H9 (cell line): ENCODE data around the gene CYB5R3. TPM values are rescaled to one million over a fixed set of nuclear protein-coding genes. Genes with fewer than 3 reads are reported as not detected.

ENCODE experiments used
- DNase-seq: peaks from one replicate; pipeline ENCODE4 v3.0.0-alpha.2; 2017
- H2AFZ ChIP-seq: one replicate; pipeline ENCODE4 v1.6.1; 2013; ENCODE audit warnings: mild to moderate bottlenecking, low read length, control low read depth, moderate library complexity
- H2AK5ac ChIP-seq: 2 replicates; pipeline ENCODE4 v1.6.1; 2013; ENCODE audit warnings: low read length, control low read depth, mixed read lengths; ENCODE audit not compliant: insufficient read length
- H2BK120ac ChIP-seq: one replicate; pipeline ENCODE4 v1.6.1; 2013; ENCODE audit warnings: low read depth, mild to moderate bottlenecking, low read length, control low read depth, inconsistent platforms; ENCODE audit not compliant: poor library complexity, severe bottlenecking
- H2BK12ac ChIP-seq: 2 replicates; pipeline ENCODE4 v1.6.1; 2013; ENCODE audit warnings: low read length, control low read depth, mixed read lengths, low read depth; ENCODE audit not compliant: insufficient read length
- H2BK15ac ChIP-seq: 2 replicates; pipeline ENCODE4 v1.6.1; 2013; ENCODE audit warnings: low read depth, low read length, control low read depth
- H2BK20ac ChIP-seq: one replicate; pipeline ENCODE4 v1.6.1; 2013; ENCODE audit warnings: low read depth, mild to moderate bottlenecking, low read length, control low read depth, inconsistent platforms; ENCODE audit not compliant: poor library complexity, severe bottlenecking
- H2BK5ac ChIP-seq: 2 replicates; pipeline ENCODE4 v1.6.1; 2013; ENCODE audit warnings: low read length, control low read depth, mixed read lengths; ENCODE audit not compliant: insufficient read length
- H3K14ac ChIP-seq: 2 replicates; pipeline ENCODE4 v1.6.1; 2013; ENCODE audit warnings: low read length, control low read depth; ENCODE audit not compliant: insufficient read depth
- H3K18ac ChIP-seq: 2 replicates; pipeline ENCODE4 v1.6.1; 2013; ENCODE audit warnings: low read depth, mild to moderate bottlenecking, mixed read lengths, low read length, control low read depth; ENCODE audit not compliant: insufficient read length
- H3K23ac ChIP-seq: 2 replicates; pipeline ENCODE4 v1.6.1; 2013; ENCODE audit warnings: low read length, control low read depth, mixed read lengths, low read depth; ENCODE audit not compliant: insufficient read length
- H3K23me2 ChIP-seq: 2 replicates; pipeline ENCODE4 v1.6.1; 2013; ENCODE audit warnings: low read depth, mild to moderate bottlenecking, mixed read lengths, low read length, control low read depth; ENCODE audit not compliant: insufficient read length, poor library complexity, severe bottlenecking
- H3K27ac ChIP-seq: 2 replicates; pipeline ENCODE4 v1.5.1; 2013; ENCODE audit warnings: low read length, control low read depth, mixed read lengths, low read depth; ENCODE audit not compliant: insufficient read length
- H3K27me3 ChIP-seq: 2 replicates; pipeline ENCODE4 v1.6.1; 2013; ENCODE audit warnings: low read length, control low read depth, inconsistent platforms; ENCODE audit not compliant: insufficient read depth
- H3K4ac ChIP-seq: 2 replicates; pipeline ENCODE4 v1.6.1; 2013; ENCODE audit warnings: low read depth, mild to moderate bottlenecking, control low read depth, inconsistent platforms, low read length, moderate library complexity
- H3K4me1 ChIP-seq: 2 replicates; pipeline ENCODE4 v1.6.1; 2013; ENCODE audit warnings: low read length, control low read depth, inconsistent platforms; ENCODE audit not compliant: insufficient read depth
- H3K4me2 ChIP-seq: 2 replicates; pipeline ENCODE4 v1.6.1; 2013; ENCODE audit warnings: low read length, control low read depth, mixed read lengths; ENCODE audit not compliant: insufficient read length, insufficient read depth
- H3K56ac ChIP-seq: 2 replicates; pipeline ENCODE4 v1.6.1; 2013; ENCODE audit warnings: low read depth, mild to moderate bottlenecking, mixed read lengths, low read length, control low read depth; ENCODE audit not compliant: insufficient read length
- H3K79me1 ChIP-seq: 2 replicates; pipeline ENCODE4 v1.6.1; 2013; ENCODE audit warnings: low read depth, mild to moderate bottlenecking, moderate library complexity, low read length, control low read depth, inconsistent platforms; ENCODE audit not compliant: insufficient read depth, poor library complexity, severe bottlenecking
- H3K79me2 ChIP-seq: 2 replicates; pipeline ENCODE4 v1.6.1; 2013; ENCODE audit warnings: low read length, control low read depth, inconsistent platforms; ENCODE audit not compliant: insufficient read depth
- H3K9ac ChIP-seq: 2 replicates; pipeline ENCODE4 v1.6.1; 2013; ENCODE audit warnings: low read length, control low read depth, mixed read lengths; ENCODE audit not compliant: insufficient read length; ENCODE audit errors: extremely low read depth
- H3K9me3 ChIP-seq: one replicate; pipeline ENCODE4 v1.6.1; 2013; ENCODE audit warnings: low read depth, low read length, inconsistent platforms; ENCODE audit not compliant: control insufficient read depth
- H3T11ph ChIP-seq: one replicate; pipeline ENCODE4 v1.6.1; 2013; ENCODE audit warnings: mild to moderate bottlenecking, low read length, control low read depth, inconsistent platforms
- H4K20me1 ChIP-seq: one replicate; pipeline ENCODE4 v1.6.1; 2013; ENCODE audit not compliant: control insufficient read depth, insufficient read length, insufficient read depth
- H4K5ac ChIP-seq: 2 replicates; pipeline ENCODE4 v1.6.1; 2013; ENCODE audit warnings: low read depth, mild to moderate bottlenecking, mixed read lengths, low read length, control low read depth; ENCODE audit not compliant: insufficient read length
- H4K8ac ChIP-seq: replicated peaks from 2 replicates; pipeline ENCODE4 v1.6.1; 2013; ENCODE audit warnings: low read length, control low read depth, mixed read lengths, low read depth; ENCODE audit not compliant: insufficient read length
- H4K91ac ChIP-seq: 2 replicates; pipeline ENCODE4 v1.6.1; 2013; ENCODE audit warnings: low read depth, mild to moderate bottlenecking, moderate library complexity, mixed read lengths, low read length, control low read depth; ENCODE audit not compliant: insufficient read length
- H3K27ac Mint-ChIP-seq, 3 experiments: 2 replicates in 2 of 3; 3 replicates in 1 of 3; pipeline ENCODE4 v1.8.0; 2020 to 2021; ENCODE audit warnings: mixed read lengths in 3 of 3, mild to moderate bottlenecking in 1 of 3, moderate library complexity in 1 of 3
- H3K27me3 Mint-ChIP-seq: 2 replicates; pipeline ENCODE4 v1.8.0; 2021; ENCODE audit warnings: low read depth, mild to moderate bottlenecking, moderate library complexity, mixed read lengths
- H3K36me3 Mint-ChIP-seq, 3 experiments: 2 replicates in 2 of 3; 3 replicates in 1 of 3; pipeline ENCODE4 v1.8.0; 2020 to 2021; ENCODE audit warnings: low read depth in 3 of 3, mixed read lengths in 3 of 3; ENCODE audit not compliant: insufficient read depth in 1 of 3
- H3K4me1 Mint-ChIP-seq, 2 experiments: 2 replicates each; pipeline ENCODE4 v1.8.0; 2020; ENCODE audit warnings: mixed read lengths in 2 of 2
- H3K4me3 Mint-ChIP-seq, 2 experiments: 2 replicates in 1 of 2; 3 replicates in 1 of 2; pipeline ENCODE4 v1.8.0; 2020 to 2021; ENCODE audit warnings: mild to moderate bottlenecking in 2 of 2, mixed read lengths in 2 of 2, moderate library complexity in 1 of 2
- H3K9me3 Mint-ChIP-seq, 2 experiments: 2 replicates in 1 of 2; 3 replicates in 1 of 2; pipeline ENCODE4 v1.8.0; 2020; ENCODE audit warnings: mild to moderate bottlenecking in 2 of 2, mixed read lengths in 2 of 2, moderate library complexity in 1 of 2
- CTCF ChIP-seq: fragments of 200-600 bp; sonication (generic); conservative IDR thresholded peaks from 3 replicates; pipeline ENCODE4 v1.8.0; 2021; ENCODE audit warnings: antibody characterized with exemption, mild to moderate bottlenecking
- WGBS: extraction: QIAGEN DNeasy Blood & Tissue Kit; methylation state at CpG from one replicate; pipeline ENCODE4 v1.1.7; 2013; ENCODE audit warnings: missing lambda C conversion rate, low lambda C conversion rate, mixed read lengths; ENCODE audit not compliant: insufficient read length; ENCODE audit errors: extremely low coverage; 5-methylcytosine and 5-hydroxymethylcytosine counted together
- total RNA-seq: library from RNA; stranded (reverse); gene quantifications from 2 replicates; pipeline ENCODE4 v1.2.1, GENCODE V29; 2021

CYB5R3 gene
- total RNA-seq, 1 experiment from 2014 or later = 97.4 TPM

GRCh38 chr22:42623301-42623751 lies 25.9 kb downstream of the CYB5R3 start:
- no peak for DNase-seq
- Histone ChIP-seq H3K27ac (no peak overlapping the region), H2AFZ (no peak overlapping the region), H3K4ac (no peak overlapping the region), H3K56ac (no peak overlapping the region), H3T11ph (no peak overlapping the region), H2BK15ac (no peak overlapping the region), H3K79me2 (no peaks in the 10 kb centered on the region), H4K91ac (no peak overlapping the region), H3K18ac (no peak overlapping the region), H4K8ac (no peak overlapping the region), H3K79me1 (no peaks in the 10 kb centered on the region), H4K20me1 (no peaks in the 10 kb centered on the region), H3K14ac (no peak overlapping the region), H2BK5ac (no peak overlapping the region), H3K4me1 (no peaks in the 10 kb centered on the region), H3K23ac (no peak overlapping the region), H3K27me3 (no peaks in the 10 kb centered on the region), H4K5ac (no peak overlapping the region), H2BK12ac (no peak overlapping the region), H3K9me3 (no peaks in the 10 kb centered on the region), H2BK120ac (no peak overlapping the region), H2BK20ac (no peak overlapping the region), H3K9ac (no peak overlapping the region), H3K23me2 (no peaks in the 10 kb centered on the region), H2AK5ac (no peak overlapping the region), H3K4me2 (no peak overlapping the region)
- Mint-ChIP-seq H3K27me3 (no peaks in the 10 kb centered on the region), H3K9me3 (no peaks in the 10 kb centered on the region), H3K4me3 (no peak overlapping the region), H3K27ac (no peak overlapping the region), H3K4me1 (peaks cover 3 to 10% of the 10 kb centered on the region in 2 experiments; a peak in 3 of 4 replicates), H3K36me3 (peaks cover 3 to 40% (median 27%) of the 10 kb centered on the region in 3 experiments)
- no CpG with 5 or more reads among the region's 18 CpGs for WGBS
- TF ChIP-seq CTCF = no peak
